Neural cell (in vitro differentiated cells): ENCODE data around the gene SLC7A6. TPM values are rescaled to one million over a fixed set of nuclear protein-coding genes. Genes with fewer than 3 reads are reported as not detected.

ENCODE experiments used
- H2AFZ ChIP-seq: fragments of 200-600, 300-800 bp; sonication (generic), shearing (Covaris generic); 2 replicates; pipeline ENCODE4 v1.6.0; 2014; ENCODE audit warnings: low read depth, mild to moderate bottlenecking, antibody characterized with exemption, low read length, moderate library complexity
- H3F3A ChIP-seq: fragments of 200-600 bp; shearing (Covaris generic); 2 replicates; pipeline ENCODE4 v1.6.1; 2016; ENCODE audit warnings: mild to moderate bottlenecking, moderate library complexity, mixed read lengths, antibody characterized with exemption, low read length; ENCODE audit not compliant: insufficient read depth, poor library complexity, severe bottlenecking
- H3K27ac ChIP-seq: fragments of 200-600, 300-800 bp; sonication (generic), shearing (Covaris generic); 2 replicates; pipeline ENCODE4 v1.5.1; 2014; ENCODE audit warnings: mild to moderate bottlenecking, low read length, moderate library complexity
- H3K27me3 ChIP-seq: fragments of 300-800, 200-600 bp; sonication (generic), shearing (Covaris generic); 2 replicates; pipeline ENCODE4 v1.6.0; 2014; ENCODE audit warnings: mild to moderate bottlenecking, low read depth, low read length, moderate library complexity; ENCODE audit not compliant: insufficient read depth
- H3K36me3 ChIP-seq: fragments of 300-800, 200-600 bp; sonication (generic), shearing (Covaris generic); 2 replicates; pipeline ENCODE4 v1.5.1; 2014; ENCODE audit warnings: mild to moderate bottlenecking, antibody characterized with exemption, low read length, moderate library complexity; ENCODE audit not compliant: insufficient read depth
- H3K4me2 ChIP-seq: fragments of 300-800, 200-600 bp; sonication (generic), shearing (Covaris generic); 2 replicates; pipeline ENCODE4 v1.6.0; 2014; ENCODE audit warnings: mild to moderate bottlenecking, low read length
- H3K4me3 ChIP-seq: fragments of 300-800, 200-600 bp; sonication (generic), shearing (Covaris generic); 2 replicates; pipeline ENCODE4 v1.5.1; 2014; ENCODE audit warnings: mild to moderate bottlenecking, low read length, moderate library complexity
- H3K79me2 ChIP-seq: fragments of 200-600 bp; shearing (Covaris generic); replicated peaks from 2 replicates; pipeline ENCODE4 v1.6.0; 2014; ENCODE audit warnings: mild to moderate bottlenecking, low read length, moderate library complexity; ENCODE audit not compliant: insufficient read depth
- H3K9ac ChIP-seq: fragments of 300-800, 200-600 bp; sonication (generic), shearing (Covaris generic); 2 replicates; pipeline ENCODE4 v1.6.1; 2016; ENCODE audit warnings: mild to moderate bottlenecking, low read length, mixed read lengths
- H3K9me2 ChIP-seq: fragments of 200-600 bp; shearing (Covaris generic); 2 replicates; pipeline ENCODE4 v1.6.1; 2016; ENCODE audit warnings: mild to moderate bottlenecking, low read length, mixed read lengths; ENCODE audit not compliant: insufficient read depth
- H3K9me3 ChIP-seq: fragments of 200-600, 300-800 bp; sonication (generic), shearing (Covaris generic); 2 replicates; pipeline ENCODE4 v1.6.1; 2016; ENCODE audit warnings: mild to moderate bottlenecking, mixed run types, low read length, moderate library complexity, mixed read lengths
- H4K20me1 ChIP-seq: fragments of 200-600 bp; shearing (Covaris generic); 2 replicates; pipeline ENCODE4 v1.6.1; 2016; ENCODE audit warnings: mild to moderate bottlenecking, mixed run types; ENCODE audit not compliant: insufficient read depth
- CTCF ChIP-seq: fragments of 450-650 bp; IDR thresholded peaks from 2 replicates; pipeline ENCODE4 v1.5.1; 2014; ENCODE audit warnings: antibody characterized with exemption, mild to moderate bottlenecking, moderate library complexity; ENCODE audit not compliant: poor library complexity, severe bottlenecking
- EP300 ChIP-seq: fragments of 450-650 bp; conservative IDR thresholded peaks from 2 replicates; pipeline ENCODE4 v1.6.1; 2014; ENCODE audit warnings: antibody characterized with exemption, mild to moderate bottlenecking, moderate library complexity; ENCODE audit not compliant: poor library complexity, severe bottlenecking
- EZH2 ChIP-seq: fragments of 200-600, 300-800 bp; shearing (Covaris generic), sonication (generic); IDR thresholded peaks from 2 replicates; pipeline ENCODE4 v1.6.1; 2014; ENCODE audit warnings: antibody characterized with exemption, low read length, borderline replicate concordance, mild to moderate bottlenecking; ENCODE audit not compliant: insufficient read depth, poor library complexity, severe bottlenecking
- MXI1 ChIP-seq: fragments of 450-650 bp; conservative IDR thresholded peaks from 2 replicates; pipeline ENCODE4 v1.6.1; 2014; ENCODE audit warnings: antibody characterized with exemption, mild to moderate bottlenecking; ENCODE audit not compliant: poor library complexity, severe bottlenecking
- POLR2AphosphoS5 ChIP-seq: IDR thresholded peaks from 2 replicates; pipeline ENCODE4 v1.6.1; 2012
- RAD21 ChIP-seq: fragments of 450-650 bp; conservative IDR thresholded peaks from 2 replicates; pipeline ENCODE4 v1.6.1; 2014; ENCODE audit warnings: antibody characterized with exemption, mild to moderate bottlenecking, moderate library complexity
- REST ChIP-seq: IDR thresholded peaks from 2 replicates; pipeline ENCODE4 v1.6.1; 2012; ENCODE audit warnings: borderline replicate concordance
- SMC3 ChIP-seq: fragments of 450-650 bp; conservative IDR thresholded peaks from 2 replicates; pipeline ENCODE4 v1.6.1; 2014; ENCODE audit warnings: antibody characterized with exemption, mild to moderate bottlenecking, moderate library complexity; ENCODE audit not compliant: poor library complexity
- TAF1 ChIP-seq: IDR thresholded peaks from 2 replicates; pipeline ENCODE4 v1.6.1; 2012; ENCODE audit warnings: low read depth
- polyA plus RNA-seq: library from polyadenylated mRNA; depleted of rRNA; stranded (reverse); fragments of >200 nt; gene quantifications from 2 replicates; pipeline ENCODE4 v1.2.3, GENCODE V29; 2014

SLC7A6 gene
- polyA plus RNA-seq, 1 donor from 2014 or later = 39.3 TPM

- Histone ChIP-seq H3K79me2 (no peaks in the 10 kb centered on the region), H2AFZ (no peak overlapping the region), H3F3A (no peaks in the 10 kb centered on the region), H3K36me3 (no peaks in the 10 kb centered on the region), H4K20me1 (no peaks in the 10 kb centered on the region), H3K9me2 (no peaks in the 10 kb centered on the region), H3K4me2 (no peak overlapping the region), H3K9me3 (no peaks in the 10 kb centered on the region), H3K27ac (no peak overlapping the region), H3K4me3 (no peak overlapping the region), H3K27me3 (no peaks in the 10 kb centered on the region), H3K9ac (no peak overlapping the region)
- no peak for TF ChIP-seq SMC3
- TF ChIP-seq EZH2 = no peak
- TF ChIP-seq CTCF = no peak
- TF ChIP-seq EP300 = no peak
- no peak for TF ChIP-seq POLR2AphosphoS5
- no peak for TF ChIP-seq TAF1
- no peak for TF ChIP-seq REST
- TF ChIP-seq MXI1 = no peak
- no peak for TF ChIP-seq RAD21
Measured at GRCh38 chr16:68272507-68273209, 8.3 kb downstream of the SLC7A6 start.

GRCh38 chr16:68273459-68273858 is 9.1 kb downstream of the SLC7A6 start:
- Histone ChIP-seq H3K36me3 (no peaks in the 10 kb centered on the region), H3K9me2 (no peaks in the 10 kb centered on the region), H3F3A (no peaks in the 10 kb centered on the region), H3K27ac (no peak overlapping the region), H3K79me2 (no peaks in the 10 kb centered on the region), H3K4me3 (no peak overlapping the region), H3K9me3 (no peaks in the 10 kb centered on the region), H3K4me2 (no peak overlapping the region), H3K27me3 (no peaks in the 10 kb centered on the region), H3K9ac (no peak overlapping the region), H2AFZ (no peak overlapping the region), H4K20me1 (no peaks in the 10 kb centered on the region)
- TF ChIP-seq REST (no peak), MXI1 (no peak), RAD21 (no peak), POLR2AphosphoS5 (no peak), EP300 (no peak), CTCF (no peak), TAF1 (no peak), EZH2 (no peak), SMC3 (no peak)
